AG04450 (cell line): Measurements from ENCODE around the gene EXOC6. TPM values are rescaled to one million over a fixed set of nuclear protein-coding genes. Genes with fewer than 3 reads are reported as not detected.

Source experiments
- CTCF ChIA-PET: fragments of 300-600, 350-600 bp; formaldehyde crosslinking; extraction: SDS; loops from one replicate; lab custom pipeline; 2022; ENCODE audit warnings: antibody characterized with exemption, inconsistent platforms; lab: Charles Lee
- POLR2A ChIA-PET: fragments of 350-600 bp; formaldehyde crosslinking; extraction: SDS; loops from one replicate; lab custom pipeline; 2021; ENCODE audit warnings: antibody characterized with exemption, inconsistent platforms; lab: Yijun Ruan, JAX
- DNase-seq: peaks from one replicate; pipeline ENCODE4 v3.0.0-alpha.2; 2011; ENCODE audit warnings: low read depth, low spot score
- H3K27ac ChIP-seq: one replicate; pipeline ENCODE4 v1.5.1; 2012; ENCODE audit warnings: low read depth, low read length, control low read depth
- H3K27me3 ChIP-seq: one replicate; pipeline ENCODE4 v1.6.0; 2012; ENCODE audit warnings: low read length; ENCODE audit not compliant: control insufficient read depth, insufficient read depth
- H3K4me3 ChIP-seq: 2 replicates; pipeline ENCODE4 v1.5.1; 2011; ENCODE audit warnings: mild to moderate bottlenecking, low read depth, low read length, control low read depth
- H3K9me3 ChIP-seq: 2 replicates; pipeline ENCODE4 v1.5.1; 2012; ENCODE audit warnings: low read length; ENCODE audit not compliant: control insufficient read depth, insufficient read depth
- polyA plus RNA-seq: library from polyadenylated mRNA; depleted of rRNA; stranded (reverse); fragments of >200 nt; gene quantifications from 2 replicates; pipeline ENCODE4 v1.2.3, GENCODE V29; 2011
- TF ChIP-seq, protein P1 (sequence below): IDR thresholded peaks from 2 replicates; pipeline ENCODE4 v1.5.1; 2011; ENCODE audit warnings: low read depth, low read length, control low read depth, inconsistent platforms

EXOC6 gene
- polyA plus RNA-seq, 1 experiment = 21.8 TPM

DNA sequence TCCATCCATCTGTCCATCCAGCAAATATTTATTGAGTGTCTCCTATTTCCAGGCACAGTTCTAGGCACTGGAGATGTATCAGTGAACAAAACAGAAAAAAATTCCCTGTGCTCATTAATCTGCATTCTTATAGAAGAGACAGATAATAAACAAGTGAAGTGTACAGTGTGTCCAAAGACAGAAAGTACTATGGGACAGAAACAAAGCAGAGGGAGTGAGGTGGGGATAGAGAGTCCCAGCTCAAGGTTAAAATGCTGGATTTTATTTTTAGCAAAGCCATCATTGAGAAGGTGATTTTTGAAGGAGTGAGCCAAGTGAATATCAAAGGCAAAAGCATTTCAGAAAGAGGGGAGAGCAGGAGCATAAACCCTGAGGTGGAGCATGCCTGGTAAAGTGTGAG is 21.8 kb upstream of the EXOC6 start:
- ChIA-PET POLR2A (no interaction called here), CTCF (no interaction called here)
- TF ChIP-seq, protein P1, sequence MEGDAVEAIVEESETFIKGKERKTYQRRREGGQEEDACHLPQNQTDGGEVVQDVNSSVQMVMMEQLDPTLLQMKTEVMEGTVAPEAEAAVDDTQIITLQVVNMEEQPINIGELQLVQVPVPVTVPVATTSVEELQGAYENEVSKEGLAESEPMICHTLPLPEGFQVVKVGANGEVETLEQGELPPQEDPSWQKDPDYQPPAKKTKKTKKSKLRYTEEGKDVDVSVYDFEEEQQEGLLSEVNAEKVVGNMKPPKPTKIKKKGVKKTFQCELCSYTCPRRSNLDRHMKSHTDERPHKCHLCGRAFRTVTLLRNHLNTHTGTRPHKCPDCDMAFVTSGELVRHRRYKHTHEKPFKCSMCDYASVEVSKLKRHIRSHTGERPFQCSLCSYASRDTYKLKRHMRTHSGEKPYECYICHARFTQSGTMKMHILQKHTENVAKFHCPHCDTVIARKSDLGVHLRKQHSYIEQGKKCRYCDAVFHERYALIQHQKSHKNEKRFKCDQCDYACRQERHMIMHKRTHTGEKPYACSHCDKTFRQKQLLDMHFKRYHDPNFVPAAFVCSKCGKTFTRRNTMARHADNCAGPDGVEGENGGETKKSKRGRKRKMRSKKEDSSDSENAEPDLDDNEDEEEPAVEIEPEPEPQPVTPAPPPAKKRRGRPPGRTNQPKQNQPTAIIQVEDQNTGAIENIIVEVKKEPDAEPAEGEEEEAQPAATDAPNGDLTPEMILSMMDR = no peak
- H3K27ac ChIP-seq = no peak overlapping the region
- H3K9me3 ChIP-seq = no peaks in the 10 kb centered on the region
- H3K4me3 ChIP-seq = no peak overlapping the region
- H3K27me3 ChIP-seq = no peaks in the 10 kb centered on the region
- DNase-seq = no peak

DNA sequence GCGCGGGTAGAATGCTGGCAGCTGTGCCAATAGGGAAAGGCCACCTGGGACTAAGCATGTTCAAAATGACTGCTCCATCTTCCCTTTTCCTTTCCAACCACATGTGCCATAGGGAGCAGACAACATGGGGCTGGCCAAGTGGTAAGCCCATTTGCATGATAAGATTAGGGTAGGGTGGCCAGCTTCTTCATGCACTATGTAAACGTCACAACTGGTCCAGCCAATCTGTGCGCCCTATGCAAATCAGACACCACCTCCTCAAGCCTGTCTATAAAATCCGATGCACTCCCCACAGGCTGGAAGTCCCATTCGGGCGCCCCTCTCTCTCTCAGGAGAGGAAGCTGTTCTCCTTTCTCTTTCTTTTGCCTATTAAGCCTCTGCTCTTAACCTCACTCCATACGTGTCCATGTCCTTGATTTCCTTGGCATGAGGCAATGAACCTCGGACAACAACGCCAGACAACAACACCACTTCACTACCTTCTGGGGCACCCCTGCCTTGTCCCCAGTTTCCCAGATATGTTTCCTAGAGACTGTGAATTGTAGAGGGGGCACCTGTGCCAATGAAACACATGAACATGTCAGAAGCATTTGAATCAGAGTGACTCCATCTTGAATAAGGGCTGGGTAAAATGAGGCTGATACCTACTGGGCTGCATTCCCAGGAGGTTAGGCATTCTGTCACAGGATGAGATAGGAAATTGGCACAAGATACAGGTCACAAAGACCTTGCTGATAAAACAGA is 19.1 kb upstream of the EXOC6 start:
- ChIA-PET POLR2A (no interaction called here), CTCF (interaction anchor here (2.1 kb wide), 1 partner anchor 14 kb away, joined by 11 read pairs; no protein-coding TSS in a partner anchor)
- TF ChIP-seq, protein P1 = no peak
- no peak overlapping the region for H3K27ac ChIP-seq
- DNase-seq = no peak
- no peaks in the 10 kb centered on the region for H3K27me3 ChIP-seq
- H3K9me3 ChIP-seq = no peaks in the 10 kb centered on the region
- H3K4me3 ChIP-seq = no peak overlapping the region

DNA sequence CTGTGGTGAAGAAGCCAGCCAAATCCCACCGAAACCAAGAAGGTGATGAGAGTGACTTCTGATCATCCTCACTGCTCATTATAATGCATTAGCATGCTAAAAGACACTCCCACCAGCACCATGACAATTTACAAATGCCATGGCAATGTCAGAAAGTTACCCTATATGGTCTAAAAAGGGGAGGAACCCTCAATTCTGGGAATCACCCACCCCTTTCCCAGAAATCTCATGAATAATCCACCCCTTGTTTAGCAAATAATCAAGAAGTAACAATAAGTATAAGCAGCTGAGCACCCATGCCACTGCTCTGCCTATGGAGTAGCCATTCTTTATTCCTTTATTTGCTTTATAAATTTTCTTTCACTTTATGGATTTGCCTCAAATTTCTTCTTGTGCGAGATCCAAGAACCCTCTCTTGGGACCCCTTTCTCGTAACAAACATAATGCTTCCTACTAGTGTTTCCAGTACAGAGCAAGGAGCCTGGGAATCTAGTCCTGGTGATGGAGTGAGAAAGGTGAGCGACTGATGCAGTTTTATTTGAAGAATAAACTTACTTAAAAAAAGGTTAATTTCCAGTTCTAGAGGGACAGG is 18.4 kb upstream of the EXOC6 start:
- TF ChIP-seq, protein P1 = no peak
- H3K9me3 ChIP-seq = no peaks in the 10 kb centered on the region
- CTCF ChIA-PET = no interaction called here
- no peak overlapping the region for H3K27ac ChIP-seq
- DNase-seq = no peak
- H3K4me3 ChIP-seq = no peak overlapping the region
- H3K27me3 ChIP-seq = no peaks in the 10 kb centered on the region
- POLR2A ChIA-PET = no interaction called here

DNA sequence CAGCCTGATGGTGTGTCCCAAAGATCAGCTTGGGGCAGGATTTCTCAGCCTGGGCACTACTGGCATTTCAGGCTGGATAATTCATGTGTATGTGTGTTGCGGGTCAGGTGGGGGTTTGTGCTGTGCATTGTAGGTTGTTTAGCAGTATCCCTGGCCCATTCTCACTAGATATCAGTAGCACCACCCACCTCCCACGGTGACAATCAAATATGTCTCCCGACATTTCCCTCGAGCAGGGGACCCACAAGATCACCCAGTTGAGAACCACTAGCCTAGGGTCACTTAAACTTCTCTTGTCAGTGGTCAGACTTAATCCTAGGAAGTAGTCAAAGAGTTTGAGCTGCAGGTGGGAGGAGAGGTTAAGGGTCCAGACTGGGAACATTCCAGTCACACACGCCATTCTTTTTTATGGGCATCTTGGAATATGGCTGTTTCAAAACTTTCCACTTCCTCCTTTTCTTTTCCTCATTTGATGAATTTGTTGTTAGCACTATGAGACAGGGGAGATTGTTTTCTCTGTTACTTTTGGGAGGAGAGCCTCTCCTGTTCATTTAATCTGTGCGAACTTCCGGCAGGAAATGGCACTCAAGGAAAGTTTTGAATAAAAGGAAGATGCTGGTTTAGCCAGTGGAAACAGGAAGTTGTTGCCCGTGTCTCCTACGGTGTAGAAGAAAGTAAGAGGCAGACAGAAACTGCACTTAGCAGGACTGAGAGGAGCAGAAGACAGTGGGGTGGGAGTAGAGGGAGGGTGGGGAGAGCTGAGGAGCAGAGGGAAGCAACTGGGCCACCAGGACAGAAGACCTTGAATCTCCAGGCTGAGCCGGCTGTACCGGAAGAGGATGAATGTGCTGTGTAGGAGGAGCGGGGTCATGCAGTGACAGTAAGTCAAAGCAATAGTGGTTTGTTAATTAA is 17.6 kb upstream of the EXOC6 start:
- no peak overlapping the region for H3K4me3 ChIP-seq
- TF ChIP-seq, protein P1 = no peak
- no peak for DNase-seq
- H3K27ac ChIP-seq = no peak overlapping the region
- H3K27me3 ChIP-seq = no peaks in the 10 kb centered on the region
- ChIA-PET CTCF (no interaction called here), POLR2A (no interaction called here)
- H3K9me3 ChIP-seq = no peaks in the 10 kb centered on the region

DNA sequence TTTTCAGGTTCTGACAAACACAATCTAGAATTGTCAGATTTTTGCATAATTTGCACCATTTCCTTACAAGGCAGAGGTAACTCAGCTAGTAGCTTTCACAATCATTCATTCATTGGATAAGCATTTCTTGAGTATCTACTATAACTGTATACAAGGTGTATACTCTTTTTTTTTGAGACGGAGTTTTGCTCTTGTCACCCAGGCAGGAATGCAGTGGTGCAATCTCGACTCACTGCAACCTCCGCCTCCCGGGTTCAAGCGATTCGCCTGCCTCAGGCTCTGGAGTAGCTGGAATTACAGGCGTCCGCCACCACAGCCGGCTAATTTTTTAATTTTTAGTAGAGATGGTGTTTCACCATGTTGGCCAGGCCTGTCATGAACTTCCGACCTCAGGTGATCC is 16.2 kb upstream of the EXOC6 start:
- CTCF ChIA-PET = no interaction called here
- no peak for DNase-seq

More for the DNA sequence above, 16.2 kb upstream of the EXOC6 start:
- Histone ChIP-seq H3K27ac (no peak overlapping the region), H3K9me3 (no peaks in the 10 kb centered on the region), H3K4me3 (no peak overlapping the region), H3K27me3 (no peaks in the 10 kb centered on the region)
- POLR2A ChIA-PET = no interaction called here
- TF ChIP-seq, protein P1 = no peak
